Loucy (cell line): ENCODE measurements around the gene SORT1.

Source experiments
- H2AFZ ChIP-seq: fragments of 200-600 bp; sonication (generic); 2 replicates; pipeline ENCODE4 v1.6.0; 2016; ENCODE audit warnings: antibody characterized with exemption, mild to moderate bottlenecking, low read length, moderate library complexity
- H3F3A ChIP-seq: fragments of 200-600 bp; 2 replicates; pipeline ENCODE4 v1.6.0; 2016; ENCODE audit warnings: antibody characterized with exemption, low read depth, mild to moderate bottlenecking
- H3K27me3 ChIP-seq: fragments of 200-600 bp; sonication (generic); 2 replicates; pipeline ENCODE4 v1.6.1; 2014; ENCODE audit warnings: low read length, mild to moderate bottlenecking; ENCODE audit not compliant: insufficient read depth, poor library complexity, severe bottlenecking
- H3K36me3 ChIP-seq: fragments of 200-600 bp; sonication (generic); 2 replicates; pipeline ENCODE4 v1.6.1; 2016; ENCODE audit warnings: low read length; ENCODE audit not compliant: insufficient read depth
- H3K4me1 ChIP-seq: fragments of 200-600 bp; sonication (generic); 2 replicates; pipeline ENCODE4 v1.5.1; 2014; ENCODE audit warnings: low read length, mild to moderate bottlenecking; ENCODE audit not compliant: insufficient read depth, poor library complexity, severe bottlenecking
- H3K4me2 ChIP-seq: fragments of 200-600 bp; sonication (generic); 2 replicates; pipeline ENCODE4 v1.6.0; 2014; ENCODE audit warnings: antibody characterized with exemption, low read length, low read depth, mild to moderate bottlenecking; ENCODE audit not compliant: poor library complexity, severe bottlenecking
- H3K4me3 ChIP-seq: fragments of 200-600 bp; sonication (generic); 2 replicates; pipeline ENCODE4 v1.5.1; 2014; ENCODE audit warnings: low read length, mild to moderate bottlenecking, mixed read lengths; ENCODE audit not compliant: poor library complexity, severe bottlenecking
- H3K79me2 ChIP-seq: fragments of 200-600 bp; sonication (generic); 2 replicates; pipeline ENCODE4 v1.6.1; 2014; ENCODE audit warnings: low read length; ENCODE audit not compliant: insufficient read depth
- H3K9ac ChIP-seq: fragments of 200-600 bp; sonication (generic); 2 replicates; pipeline ENCODE4 v1.6.0; 2014; ENCODE audit warnings: mild to moderate bottlenecking, low read depth, low read length, moderate library complexity; ENCODE audit not compliant: poor library complexity, severe bottlenecking
- H3K9me2 ChIP-seq: fragments of 200-600 bp; sonication (generic); replicated peaks from 2 replicates; pipeline ENCODE4 v1.6.1; 2016; ENCODE audit warnings: low read depth, low read length, mixed read lengths
- H3K9me3 ChIP-seq: fragments of 200-600 bp; sonication (generic); 2 replicates; pipeline ENCODE4 v1.6.1; 2014; ENCODE audit warnings: mild to moderate bottlenecking, antibody characterized with exemption, low read length, low read depth; ENCODE audit not compliant: insufficient read depth
- H4K20me1 ChIP-seq: fragments of 200-600 bp; sonication (generic); 2 replicates; pipeline ENCODE4 v1.6.0; 2014; ENCODE audit warnings: antibody characterized with exemption, low read length, mild to moderate bottlenecking; ENCODE audit not compliant: insufficient read depth, poor library complexity, severe bottlenecking
- EZH2phosphoT487 ChIP-seq: fragments of 200-600 bp; IDR thresholded peaks from 2 replicates; pipeline ENCODE4 v1.6.1; 2018; ENCODE audit warnings: antibody characterized with exemption, mild to moderate bottlenecking, moderate library complexity, borderline replicate concordance
- TF ChIP-seq, protein P1 (sequence below): fragments of 200-600 bp; sonication (generic); conservative IDR thresholded peaks from 2 replicates; pipeline ENCODE4 v1.5.1; 2014; ENCODE audit warnings: mild to moderate bottlenecking, antibody characterized with exemption, low read length

Gene SORT1

DNA sequence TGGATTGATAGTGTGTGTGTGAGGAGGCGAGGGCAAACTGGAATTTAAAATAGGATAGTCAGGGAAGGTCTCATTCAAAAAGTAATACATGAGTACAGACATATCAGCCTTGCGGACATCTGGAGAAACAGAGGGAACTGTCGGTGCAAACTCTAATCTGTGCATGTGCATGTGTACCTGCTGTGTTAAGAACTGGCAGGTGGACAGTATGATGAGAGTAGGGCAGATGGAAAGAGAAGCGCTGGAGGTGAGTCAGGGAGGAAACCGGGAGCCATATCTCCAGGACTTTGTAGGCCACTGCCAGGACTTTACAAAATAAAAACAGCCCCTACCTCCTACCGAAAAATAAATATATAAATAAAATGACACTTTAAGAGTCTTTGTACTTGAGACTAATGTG lies 59.6 kb downstream of the SORT1 start:
- no peaks in the 10 kb centered on the region for H3K9me3 ChIP-seq
- H3K27me3 ChIP-seq, result no peaks in the 10 kb centered on the region
- no peaks in the 10 kb centered on the region for H3K4me1 ChIP-seq
- H2AFZ ChIP-seq, result no peak overlapping the region
- no peaks in the 10 kb centered on the region for H4K20me1 ChIP-seq
- no peaks in the 10 kb centered on the region for H3K9me2 ChIP-seq
- no peak overlapping the region for H3K9ac ChIP-seq
- H3K79me2 ChIP-seq, result no peaks in the 10 kb centered on the region
- no peak overlapping the region for H3K4me3 ChIP-seq
- TF ChIP-seq, protein P1, sequence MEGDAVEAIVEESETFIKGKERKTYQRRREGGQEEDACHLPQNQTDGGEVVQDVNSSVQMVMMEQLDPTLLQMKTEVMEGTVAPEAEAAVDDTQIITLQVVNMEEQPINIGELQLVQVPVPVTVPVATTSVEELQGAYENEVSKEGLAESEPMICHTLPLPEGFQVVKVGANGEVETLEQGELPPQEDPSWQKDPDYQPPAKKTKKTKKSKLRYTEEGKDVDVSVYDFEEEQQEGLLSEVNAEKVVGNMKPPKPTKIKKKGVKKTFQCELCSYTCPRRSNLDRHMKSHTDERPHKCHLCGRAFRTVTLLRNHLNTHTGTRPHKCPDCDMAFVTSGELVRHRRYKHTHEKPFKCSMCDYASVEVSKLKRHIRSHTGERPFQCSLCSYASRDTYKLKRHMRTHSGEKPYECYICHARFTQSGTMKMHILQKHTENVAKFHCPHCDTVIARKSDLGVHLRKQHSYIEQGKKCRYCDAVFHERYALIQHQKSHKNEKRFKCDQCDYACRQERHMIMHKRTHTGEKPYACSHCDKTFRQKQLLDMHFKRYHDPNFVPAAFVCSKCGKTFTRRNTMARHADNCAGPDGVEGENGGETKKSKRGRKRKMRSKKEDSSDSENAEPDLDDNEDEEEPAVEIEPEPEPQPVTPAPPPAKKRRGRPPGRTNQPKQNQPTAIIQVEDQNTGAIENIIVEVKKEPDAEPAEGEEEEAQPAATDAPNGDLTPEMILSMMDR, result no peak
- no peak for TF ChIP-seq EZH2phosphoT487
- no peaks in the 10 kb centered on the region for H3F3A ChIP-seq
- H3K36me3 ChIP-seq, result peaks cover 52% of the 10 kb centered on the region; the same call in 1 of the 2 replicates
- H3K4me2 ChIP-seq, result no peak overlapping the region

DNA sequence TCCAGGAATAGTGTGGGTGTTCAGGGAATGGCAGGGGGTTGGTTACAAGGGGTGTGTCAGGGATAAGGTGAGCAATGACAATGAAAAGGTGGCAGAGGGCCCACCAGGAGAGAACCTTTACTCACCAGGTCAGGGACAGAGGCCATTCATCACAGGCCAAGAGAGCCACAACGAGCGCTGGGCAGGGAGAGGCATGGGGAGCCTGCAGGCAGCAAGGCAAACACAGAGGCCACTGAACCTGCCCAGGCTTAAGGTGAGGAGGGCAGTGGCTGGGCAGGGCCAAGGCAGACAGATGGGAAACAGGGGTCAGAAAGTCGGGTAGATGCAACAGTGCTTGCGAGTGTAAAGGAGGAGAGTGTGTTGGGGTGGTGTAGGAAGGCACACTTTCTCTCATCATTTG lies 62.6 kb downstream of the SORT1 start:
- H3K27me3 ChIP-seq, result no peaks in the 10 kb centered on the region
- no peak overlapping the region for H2AFZ ChIP-seq
- H4K20me1 ChIP-seq, result no peaks in the 10 kb centered on the region
- H3K9ac ChIP-seq, result no peak overlapping the region
- no peaks in the 10 kb centered on the region for H3F3A ChIP-seq
- peaks cover 11% of the 10 kb centered on the region for H3K9me3 ChIP-seq
- TF ChIP-seq, protein P1, result no peak
- no peak for TF ChIP-seq EZH2phosphoT487
- no peak overlapping the region for H3K4me3 ChIP-seq
- no peaks in the 10 kb centered on the region for H3K4me1 ChIP-seq
- no peak overlapping the region for H3K4me2 ChIP-seq
- no peaks in the 10 kb centered on the region for H3K9me2 ChIP-seq
- peaks cover 56% of the 10 kb centered on the region; the same call in 1 of the 2 replicates for H3K36me3 ChIP-seq
- no peaks in the 10 kb centered on the region for H3K79me2 ChIP-seq

DNA sequence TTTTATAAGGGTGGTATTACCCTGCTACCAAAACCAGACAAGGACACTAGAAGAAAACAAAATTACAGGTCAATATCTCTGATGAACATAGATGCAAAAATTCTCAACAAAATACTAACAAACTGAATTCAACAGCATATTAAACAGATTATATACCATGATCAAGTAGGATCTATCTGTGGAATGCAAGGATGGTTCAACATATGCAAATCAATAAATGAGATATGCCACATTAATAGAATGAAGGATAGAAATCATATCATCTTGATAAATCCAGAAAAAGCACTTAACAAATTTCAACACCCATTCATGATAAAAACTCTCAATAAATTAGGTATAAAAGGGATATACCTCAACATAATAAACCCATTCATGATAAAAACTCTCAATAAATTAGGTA lies 66.6 kb downstream of the SORT1 start:
- H3K4me2 ChIP-seq, result no peak overlapping the region
- H4K20me1 ChIP-seq, result no peaks in the 10 kb centered on the region
- H3K27me3 ChIP-seq, result no peaks in the 10 kb centered on the region
- TF ChIP-seq, protein P1, result no peak
- no peak for TF ChIP-seq EZH2phosphoT487
- no peaks in the 10 kb centered on the region for H3K79me2 ChIP-seq
- H3K9me2 ChIP-seq, result no peaks in the 10 kb centered on the region
- no peaks in the 10 kb centered on the region for H3F3A ChIP-seq
- peaks cover 11% of the 10 kb centered on the region for H3K9me3 ChIP-seq
- no peak overlapping the region for H3K4me3 ChIP-seq
- peaks cover 71% of the 10 kb centered on the region; the same call in 1 of the 2 replicates for H3K36me3 ChIP-seq
- H3K9ac ChIP-seq, result no peak overlapping the region
- no peak overlapping the region for H2AFZ ChIP-seq
- H3K4me1 ChIP-seq, result no peaks in the 10 kb centered on the region
